ENCODE measurements around the gene SFTA2. TPM values are rescaled to one million over a fixed set of nuclear protein-coding genes. Genes with fewer than 3 reads are reported as not detected.
A peak's percentile ranks its signal among the peaks of the same experiment; 100 is the strongest.

SFTA2 gene
- total and polyA plus RNA-seq, 9 of the 15 experiments (the other 6 are each of a cell fraction or from before 2014, with no cell fraction given), result not detected

GRCh38 chr6:30907758-30908591 is 24.0 kb downstream of the SFTA2 start, which contains the start of gene GTF2H4 (continued):
- TF ChIP-seq ARID4B (CRISPR knock-in tag; IDR thresholded peaks at IDR 0.05) (peak; percentile 90), ZNF347 (CRISPR knock-in tag; IDR thresholded peaks at IDR 0.05; ENCODE audit: low read depth) (no peak), HLTF (IDR thresholded peaks at IDR 0.05) (0 out of 2 replicates have a peak, but pooled peaks have one; percentile 33), RCOR1 (IDR thresholded peaks at IDR 0.05; ENCODE audit: borderline replicate concordance in 1 of 2, low read depth in 2 of 2, low read length in 2 of 2) (peak; percentile 67 to 94; a peak in 3 of 4 replicates), ZNF77 (CRISPR knock-in tag; IDR thresholded peaks at IDR 0.05) (no peak), TEAD4 (IDR thresholded peaks at IDR 0.05; ENCODE audit: low read length) (peak; percentile 20; the same call in 1 of the 2 replicates), TEAD4 (CRISPR knock-in tag; IDR thresholded peaks at IDR 0.05; ENCODE audit: borderline replicate concordance) (no peak), RBM34 (IDR thresholded peaks at IDR 0.05; ENCODE audit: borderline replicate concordance, insufficient read depth, low read length) (no peak), NFXL1 (CRISPR knock-in tag; IDR thresholded peaks at IDR 0.05) (no peak), MXD1 (CRISPR knock-in tag; IDR thresholded peaks at IDR 0.05; ENCODE audit: borderline replicate concordance, poor library complexity, severe bottlenecking) (peak; percentile 13), ZNF280A (IDR thresholded peaks at IDR 0.05; ENCODE audit: low read depth, partially characterized antibody) (no peak), RB1 (IDR thresholded peaks at IDR 0.05; ENCODE audit: low read depth) (peak; percentile 97), ZNF143 (CRISPR knock-in tag; IDR thresholded peaks at IDR 0.05) (peak; percentile 98), BRD4 (IDR thresholded peaks at IDR 0.05) (0 out of 2 replicates have a peak, but pooled peaks have one; percentile 32), SLC30A9 (CRISPR knock-in tag; IDR thresholded peaks at IDR 0.05) (no peak), PHF8 (IDR thresholded peaks at IDR 0.05; ENCODE audit: borderline replicate concordance, low read length) (peak; percentile 42; the same call in 1 of the 2 replicates), NR1H2 (CRISPR knock-in tag; IDR thresholded peaks at IDR 0.05) (0 out of 2 replicates have a peak, but pooled peaks have one; percentile 88), GABPB2 (CRISPR knock-in tag; conservative IDR thresholded peaks at IDR 0.05) (no peak), SAFB (IDR thresholded peaks at IDR 0.05; ENCODE audit: borderline replicate concordance, low read depth, low read length) (no peak), BRF2 (IDR thresholded peaks at IDR 0.05; ENCODE audit: borderline replicate concordance, insufficient read depth, insufficient read length) (no peak)

Data from K562 (cell line).